HG03196 (cell line): Measurements from ENCODE around the gene ATF5.

Experiments
- ATAC-seq: cut with Tn5 transposase; IDR thresholded peaks from one replicate; pipeline ENCODE4 v1.9.1; 2021; ENCODE audit not compliant: unreplicated experiment

ATF5 gene

GRCh38 chr19:49972841-49973240 lies 43.8 kb downstream of the ATF5 start:
- ATAC-seq: no peak

- no peak for ATAC-seq
Measured at GRCh38 chr19:49973987-49974386, 45.0 kb downstream of the ATF5 start.

- no peak for ATAC-seq
Measured at GRCh38 chr19:49975051-49975450, 46.0 kb downstream of the ATF5 start.

- ATAC-seq: no peak
Measured at GRCh38 chr19:49976496-49976895, 47.5 kb downstream of the ATF5 start.

GRCh38 chr19:49977076-49977475 lies 48.1 kb downstream of the ATF5 start:
- ATAC-seq: no peak

- no peak for ATAC-seq
Measured at GRCh38 chr19:49977881-49978280, 48.9 kb downstream of the ATF5 start.

GRCh38 chr19:49978324-49978723 lies 49.3 kb downstream of the ATF5 start:
- no peak for ATAC-seq

- ATAC-seq: no peak
Measured at GRCh38 chr19:49981603-49982593, 52.9 kb downstream of the ATF5 start.
